Measurements from ENCODE around the gene AFG1L. TPM values are rescaled to one million over a fixed set of nuclear protein-coding genes. Genes with fewer than 3 reads are reported as not detected.

Gene AFG1L
- total and polyA plus RNA-seq, 12 donors, result 2.5 to 13.5 (median 6.6) TPM

GRCh38 chr6:108274546-108274945, 20.3 kb upstream of the AFG1L start:
- H3K27me3 ChIP-seq, result no peaks in the 10 kb centered on the region
- WGBS, 4 donors, result 84 to 95% (median 85%) methylated on average over 2 of the region's 2 CpGs
- H3K9me3 ChIP-seq (replicated peaks in 1 of 3), result no peaks in the 10 kb centered on the region
- no peak for DNase-seq
- intact Hi-C loops (cut with DNase I), result no loop called here
- no peaks in the 10 kb centered on the region for H3K36me3 ChIP-seq (replicated peaks in 1 of 2)
- H3K4me3 ChIP-seq, result no peak overlapping the region
- no peak overlapping the region for H3K27ac ChIP-seq
- TF ChIP-seq CTCF (IDR thresholded peaks at IDR 0.05) (no peak), POLR2A (IDR thresholded peaks at IDR 0.05) (no peak)
- no peaks in the 10 kb centered on the region for H3K4me1 ChIP-seq (replicated peaks in 1 of 2)

DNA sequence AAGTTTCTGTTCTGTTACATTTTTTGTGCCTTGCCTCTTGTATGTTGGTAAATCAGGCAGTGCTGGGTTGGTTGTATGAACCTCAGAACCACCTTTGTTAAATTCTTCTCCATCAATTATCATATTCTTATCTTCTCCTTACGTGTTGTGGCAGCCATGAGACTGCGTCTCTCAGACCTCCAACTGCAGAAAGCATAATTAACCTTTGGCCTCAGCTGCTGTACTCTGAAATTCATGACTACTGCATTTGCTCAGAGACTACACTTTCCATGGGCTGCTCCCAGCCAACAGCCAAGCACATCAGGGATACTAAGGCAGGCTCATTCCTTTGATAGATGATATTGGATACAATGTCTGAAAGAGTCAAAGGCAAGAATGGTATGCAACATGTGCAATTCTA, 18.9 kb upstream of the AFG1L start:
- no peaks in the 10 kb centered on the region for H3K36me3 ChIP-seq (replicated peaks in 1 of 2)
- 53 to 82% (median 71%) methylated on average over 2 of the region's 2 CpGs for WGBS, 4 donors
- H3K4me3 ChIP-seq, result no peak overlapping the region
- no peak for DNase-seq
- H3K27me3 ChIP-seq, result no peaks in the 10 kb centered on the region
- no peak for TF ChIP-seq POLR2A (IDR thresholded peaks at IDR 0.05)
- no peak for TF ChIP-seq CTCF (IDR thresholded peaks at IDR 0.05)
- H3K4me1 ChIP-seq (replicated peaks in 1 of 2), result no peaks in the 10 kb centered on the region
- no peak overlapping the region for H3K27ac ChIP-seq
- no peaks in the 10 kb centered on the region for H3K9me3 ChIP-seq (replicated peaks in 1 of 3)
- intact Hi-C loops (cut with DNase I), result no loop called here

DNA sequence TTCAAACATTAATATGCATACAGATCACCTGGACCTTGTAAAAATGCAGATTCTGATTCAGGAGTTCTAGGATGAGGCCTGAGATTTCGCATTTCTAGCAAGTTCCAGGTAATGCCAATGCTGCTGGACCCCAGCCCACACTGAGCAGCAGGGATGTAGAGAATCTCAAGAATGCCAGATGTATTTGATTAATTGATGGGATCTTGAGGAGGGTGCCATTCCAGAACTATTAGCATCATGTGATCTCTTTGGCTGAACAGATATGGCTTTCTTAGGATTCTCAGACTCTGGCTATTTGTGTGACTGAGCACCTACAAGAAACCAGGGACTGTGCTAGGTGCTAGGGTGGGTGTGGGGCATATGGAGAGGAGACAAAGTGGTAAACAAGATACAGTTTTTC, 17.6 kb upstream of the AFG1L start:
- Histone ChIP-seq H3K4me1 (replicated peaks in 1 of 2) (no peaks in the 10 kb centered on the region), H3K27ac (no peak overlapping the region), H3K9me3 (replicated peaks in 1 of 3) (no peaks in the 10 kb centered on the region), H3K4me3 (no peak overlapping the region), H3K36me3 (replicated peaks in 1 of 2) (no peaks in the 10 kb centered on the region), H3K27me3 (no peaks in the 10 kb centered on the region)
- intact Hi-C loops (cut with DNase I), result no loop called here
- TF ChIP-seq CTCF (IDR thresholded peaks at IDR 0.05), result no peak
- no peak for TF ChIP-seq POLR2A (IDR thresholded peaks at IDR 0.05)
- 90 to 100% (median 95%) methylated on average over 1 of the region's 1 CpG for WGBS, 4 donors
- no peak for DNase-seq

GRCh38 chr6:108277831-108278230, 17.0 kb upstream of the AFG1L start:
- intact Hi-C loops (cut with DNase I), result no loop called here
- Histone ChIP-seq H3K27ac (no peak overlapping the region), H3K9me3 (replicated peaks in 1 of 3) (no peaks in the 10 kb centered on the region), H3K4me1 (replicated peaks in 1 of 2) (no peaks in the 10 kb centered on the region), H3K27me3 (no peaks in the 10 kb centered on the region), H3K4me3 (no peak overlapping the region), H3K36me3 (replicated peaks in 1 of 2) (no peaks in the 10 kb centered on the region)
- TF ChIP-seq CTCF (IDR thresholded peaks at IDR 0.05), result no peak
- no peak for TF ChIP-seq POLR2A (IDR thresholded peaks at IDR 0.05)
- 79 to 86% (median 83%) methylated on average over 4 of the region's 4 CpGs for WGBS, 4 donors
- DNase-seq, result no peak

All from adrenal gland (tissue), 12 donors.